AG09319 (cell line): ENCODE measurements around the gene CDC42.

ENCODE experiments used
- DNase-seq: peaks from one replicate; pipeline ENCODE4 v3.0.0-alpha.2; 2010; ENCODE audit warnings: low read depth; ENCODE audit errors: extremely low read depth
- CTCF ChIP-seq: IDR thresholded peaks from 2 replicates; pipeline ENCODE4 v1.5.1; 2011; ENCODE audit warnings: low read depth, mild to moderate bottlenecking, inconsistent platforms, low read length, moderate library complexity

The CDC42 gene

GRCh38 chr1:22127731-22128130 lies 75.2 kb downstream of the CDC42 start:
- no peak for DNase-seq
- TF ChIP-seq CTCF, result no peak

- no peak for DNase-seq
- TF ChIP-seq CTCF, result no peak
These were observed 75.9 kb downstream of the CDC42 start for GRCh38 chr1:22128392-22128791.

GRCh38 chr1:22129501-22130117 lies 77.1 kb downstream of the CDC42 start:
- TF ChIP-seq CTCF, result no peak
- DNase-seq, result no peak

GRCh38 chr1:22131062-22131461 lies 78.6 kb downstream of the CDC42 start:
- TF ChIP-seq CTCF, result no peak
- no peak for DNase-seq

- DNase-seq, result no peak
- TF ChIP-seq CTCF, result peak; percentile 55
These were observed 79.5 kb downstream of the CDC42 start for GRCh38 chr1:22131875-22132486.

- peak; percentile 10 for DNase-seq
- TF ChIP-seq CTCF, result no peak
These were observed 80.2 kb downstream of the CDC42 start for GRCh38 chr1:22132517-22133235.

GRCh38 chr1:22133247-22133930 lies 80.9 kb downstream of the CDC42 start:
- no peak for TF ChIP-seq CTCF
- DNase-seq, result no peak
